ENCODE results near the gene TYMP.

The TYMP gene

DNA sequence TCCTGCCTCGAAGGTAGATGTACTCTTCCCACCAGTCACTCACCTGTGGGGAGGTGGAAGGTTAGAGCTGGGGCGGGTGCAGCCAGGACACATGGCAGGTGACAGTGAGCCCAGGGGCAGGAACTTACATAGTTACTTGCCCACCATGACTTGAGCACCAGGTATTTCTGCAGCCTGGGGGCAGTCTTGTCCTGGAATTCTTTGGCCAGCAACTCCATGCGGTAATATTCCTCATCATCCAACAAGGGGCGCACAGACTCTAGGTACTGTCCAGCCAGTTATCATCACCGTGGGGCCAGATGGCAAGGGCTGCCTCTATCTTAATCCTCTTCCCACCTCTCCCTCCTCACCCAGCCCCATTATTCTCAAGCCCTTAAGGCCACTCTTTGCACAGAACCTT, 46.3 kb upstream of the TYMP start:
- TF ChIP-seq, protein P1, sequence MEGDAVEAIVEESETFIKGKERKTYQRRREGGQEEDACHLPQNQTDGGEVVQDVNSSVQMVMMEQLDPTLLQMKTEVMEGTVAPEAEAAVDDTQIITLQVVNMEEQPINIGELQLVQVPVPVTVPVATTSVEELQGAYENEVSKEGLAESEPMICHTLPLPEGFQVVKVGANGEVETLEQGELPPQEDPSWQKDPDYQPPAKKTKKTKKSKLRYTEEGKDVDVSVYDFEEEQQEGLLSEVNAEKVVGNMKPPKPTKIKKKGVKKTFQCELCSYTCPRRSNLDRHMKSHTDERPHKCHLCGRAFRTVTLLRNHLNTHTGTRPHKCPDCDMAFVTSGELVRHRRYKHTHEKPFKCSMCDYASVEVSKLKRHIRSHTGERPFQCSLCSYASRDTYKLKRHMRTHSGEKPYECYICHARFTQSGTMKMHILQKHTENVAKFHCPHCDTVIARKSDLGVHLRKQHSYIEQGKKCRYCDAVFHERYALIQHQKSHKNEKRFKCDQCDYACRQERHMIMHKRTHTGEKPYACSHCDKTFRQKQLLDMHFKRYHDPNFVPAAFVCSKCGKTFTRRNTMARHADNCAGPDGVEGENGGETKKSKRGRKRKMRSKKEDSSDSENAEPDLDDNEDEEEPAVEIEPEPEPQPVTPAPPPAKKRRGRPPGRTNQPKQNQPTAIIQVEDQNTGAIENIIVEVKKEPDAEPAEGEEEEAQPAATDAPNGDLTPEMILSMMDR (IDR thresholded peaks at IDR 0.05; ENCODE audit: insufficient read depth, low read length, poor library complexity, severe bottlenecking) = no peak
- no peak for DNase-seq (ENCODE audit: extremely low read depth, insufficient read length)
- H3K4me3 ChIP-seq (replicated peaks; ENCODE audit: low read depth, low read length) = no peak overlapping the region
- peaks cover 49% of the 10 kb centered on the region for H3K36me3 ChIP-seq (ENCODE audit: control insufficient read depth, insufficient read depth, low read length)
- no peaks in the 10 kb centered on the region for H3K27me3 ChIP-seq (replicated peaks; ENCODE audit: control insufficient read depth, insufficient read depth, low read length)

DNA sequence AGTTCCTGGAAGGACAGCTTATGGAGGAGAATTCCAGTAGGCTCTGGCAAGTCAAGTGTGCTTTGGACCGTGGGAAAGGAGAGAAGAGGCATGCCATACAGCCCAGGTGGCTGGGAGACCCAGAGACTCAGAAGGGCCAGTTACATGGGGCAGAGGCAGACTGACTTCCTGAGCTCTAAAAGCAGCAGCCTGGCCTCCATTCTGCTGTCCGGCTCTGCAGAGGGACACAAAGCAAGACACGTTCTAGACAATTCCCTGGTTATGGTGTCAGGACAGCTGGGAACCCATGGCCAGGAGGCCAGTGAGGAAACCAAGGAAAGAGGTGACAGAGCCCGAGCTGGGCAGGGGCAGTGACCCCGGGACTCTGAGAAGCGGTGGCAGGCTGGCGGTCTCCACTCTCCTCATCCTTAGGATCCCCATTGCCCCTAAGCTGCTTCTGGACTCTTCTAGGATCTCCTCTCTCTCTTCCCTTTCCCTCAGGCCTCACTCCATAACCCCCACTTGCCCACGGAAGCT, 45.7 kb upstream of the TYMP start:
- peaks cover 54% of the 10 kb centered on the region for H3K36me3 ChIP-seq (ENCODE audit: control insufficient read depth, insufficient read depth, low read length)
- TF ChIP-seq, protein P1 (IDR thresholded peaks at IDR 0.05; ENCODE audit: insufficient read depth, low read length, poor library complexity, severe bottlenecking) = no peak

DNA sequence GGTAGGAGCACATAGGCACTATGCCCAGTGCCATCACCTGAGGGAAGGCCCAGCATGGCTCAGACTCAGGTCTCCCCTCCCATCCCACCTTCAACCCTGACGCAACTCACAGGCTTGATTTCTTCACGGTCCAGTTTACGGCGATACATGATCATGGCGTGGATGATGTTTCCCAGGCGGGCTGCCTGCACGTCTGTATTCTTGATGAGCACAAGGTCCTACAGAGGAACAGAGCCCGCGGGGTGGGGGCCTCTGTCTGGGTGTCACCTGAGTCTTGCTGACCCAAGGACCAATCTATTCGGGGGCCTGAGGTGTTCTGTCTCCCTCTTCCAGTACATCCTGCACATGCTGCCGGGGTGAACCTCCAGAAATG, 44.6 kb upstream of the TYMP start:
- Histone ChIP-seq H3K36me3 (ENCODE audit: control insufficient read depth, insufficient read depth, low read length) (peaks cover 54% of the 10 kb centered on the region), H3K4me3 (replicated peaks; ENCODE audit: low read depth, low read length) (no peak overlapping the region), H3K27me3 (replicated peaks; ENCODE audit: control insufficient read depth, insufficient read depth, low read length) (no peaks in the 10 kb centered on the region)
- DNase-seq (ENCODE audit: extremely low read depth, insufficient read length) = no peak
- TF ChIP-seq, protein P1 (IDR thresholded peaks at IDR 0.05; ENCODE audit: insufficient read depth, low read length, poor library complexity, severe bottlenecking) = no peak

More for the DNA sequence above, 45.7 kb upstream of the TYMP start:
- DNase-seq (ENCODE audit: extremely low read depth, insufficient read length) = no peak
- Histone ChIP-seq H3K27me3 (replicated peaks; ENCODE audit: control insufficient read depth, insufficient read depth, low read length) (no peaks in the 10 kb centered on the region), H3K4me3 (replicated peaks; ENCODE audit: low read depth, low read length) (no peak overlapping the region)

DNA sequence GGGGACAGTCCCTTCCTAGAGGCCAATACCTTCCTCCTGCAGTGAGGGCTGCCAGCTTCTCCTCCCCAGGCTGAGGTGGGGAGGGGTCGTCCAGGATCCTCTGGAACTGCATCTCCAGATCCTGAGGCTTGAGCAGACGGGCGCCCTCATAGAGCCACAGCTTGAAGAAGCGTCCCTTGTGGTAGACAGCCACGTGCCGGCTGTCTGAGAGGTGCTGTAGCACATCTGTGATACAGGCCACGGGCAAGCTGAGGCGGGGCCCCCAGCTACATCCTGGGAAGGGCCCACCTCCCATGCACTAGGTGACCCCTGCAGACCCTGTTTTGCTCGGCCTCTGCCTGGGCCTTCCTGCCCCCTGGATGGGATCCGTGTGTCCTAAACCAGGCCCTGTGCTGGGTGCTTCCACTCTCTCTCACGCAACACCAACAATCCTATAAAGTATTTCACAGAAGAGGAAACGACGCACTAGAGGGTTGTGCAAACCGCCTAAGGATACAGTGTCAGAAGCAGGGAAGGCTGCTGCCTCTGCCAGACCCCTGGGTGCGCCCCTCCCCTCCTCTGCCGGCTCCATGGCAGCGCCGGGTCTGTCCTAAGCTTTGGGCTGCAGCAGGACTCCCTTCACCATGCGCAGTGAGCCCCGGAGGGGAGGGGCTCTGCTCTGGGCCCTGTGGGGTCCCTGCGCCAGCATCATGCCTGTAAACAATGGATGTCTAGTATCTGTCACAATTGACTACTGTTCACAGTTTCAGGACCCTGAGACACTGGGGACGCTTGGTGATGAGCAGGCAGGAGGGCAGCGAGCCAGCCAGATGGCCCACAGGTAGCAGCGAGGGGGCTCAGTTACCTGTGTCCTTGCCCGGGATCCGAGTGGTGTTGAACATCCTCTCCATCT, 43.9 kb upstream of the TYMP start:
- no peak for DNase-seq (ENCODE audit: extremely low read depth, insufficient read length)
- no peak overlapping the region for H3K4me3 ChIP-seq (replicated peaks; ENCODE audit: low read depth, low read length)
- H3K36me3 ChIP-seq (ENCODE audit: control insufficient read depth, insufficient read depth, low read length) = peaks cover 55% of the 10 kb centered on the region
- no peaks in the 10 kb centered on the region for H3K27me3 ChIP-seq (replicated peaks; ENCODE audit: control insufficient read depth, insufficient read depth, low read length)
- TF ChIP-seq, protein P1 (IDR thresholded peaks at IDR 0.05; ENCODE audit: insufficient read depth, low read length, poor library complexity, severe bottlenecking) = no peak

DNA sequence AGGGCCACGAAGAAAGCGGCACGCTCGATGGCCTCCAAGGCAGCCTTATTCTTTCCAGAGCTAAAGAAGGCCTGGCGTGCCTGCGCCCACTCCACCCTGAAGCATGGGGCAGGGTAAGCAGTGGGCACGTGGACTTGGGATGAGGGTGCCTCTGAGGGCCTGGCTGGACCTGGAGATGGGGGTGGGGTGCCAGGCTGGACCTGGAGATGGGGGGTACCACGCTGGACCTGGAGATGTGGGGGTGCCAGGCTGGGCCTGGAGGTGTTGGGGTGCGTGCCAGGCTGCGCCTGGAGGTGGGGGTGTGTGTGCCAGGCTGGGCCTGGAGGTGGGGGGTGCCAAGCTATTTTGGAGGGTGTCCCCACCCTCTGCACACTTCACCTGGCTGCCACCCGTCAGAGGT, 43.2 kb upstream of the TYMP start:
- H3K27me3 ChIP-seq (replicated peaks; ENCODE audit: control insufficient read depth, insufficient read depth, low read length) = no peaks in the 10 kb centered on the region
- TF ChIP-seq, protein P1 (IDR thresholded peaks at IDR 0.05; ENCODE audit: insufficient read depth, low read length, poor library complexity, severe bottlenecking) = no peak
- DNase-seq (ENCODE audit: extremely low read depth, insufficient read length) = no peak
- H3K4me3 ChIP-seq (replicated peaks; ENCODE audit: low read depth, low read length) = no peak overlapping the region
- H3K36me3 ChIP-seq (ENCODE audit: control insufficient read depth, insufficient read depth, low read length) = peaks cover 58% of the 10 kb centered on the region

Data from GM06990 (cell line).